HL-60 (cell line): ENCODE results near the gene KLHL40.
A peak's percentile ranks its signal among the peaks of the same experiment; 100 is the strongest.

Experiments used
- DNase-seq, 2 experiments: peaks; one replicate each; pipeline ENCODE4 v3.0.0-alpha.2; 2010 to 2020; ENCODE audit warnings: low read depth in 1 of 2, low spot score in 1 of 2
- H3K27ac ChIP-seq: fragments of 250-450 bp; sonication (Bioruptor Pico); replicated peaks from 2 replicates; pipeline ENCODE4 v1.5.1; 2020; ENCODE audit warnings: mild to moderate bottlenecking, moderate library complexity
- H3K27me3 ChIP-seq: fragments of 250-450 bp; sonication (Bioruptor Pico); 2 replicates; pipeline ENCODE4 v1.5.1; 2021; ENCODE audit warnings: mild to moderate bottlenecking, moderate library complexity; ENCODE audit not compliant: insufficient read depth, poor library complexity, severe bottlenecking
- H3K4me3 ChIP-seq: replicated peaks from 2 replicates; pipeline ENCODE4 v1.5.1; 2011; ENCODE audit warnings: mild to moderate bottlenecking, control low read depth, low read length; ENCODE audit not compliant: insufficient read depth
- GABPA ChIP-seq: IDR thresholded peaks from 2 replicates; pipeline ENCODE4 v1.6.1; 2012; ENCODE audit warnings: low read depth
- POLR2AphosphoS5 ChIP-seq: IDR thresholded peaks from 2 replicates; pipeline ENCODE4 v1.6.1; 2012; ENCODE audit warnings: low read depth
- SPI1 ChIP-seq: IDR thresholded peaks from 2 replicates; pipeline ENCODE4 v1.6.1; 2012; ENCODE audit warnings: low read depth, mild to moderate bottlenecking, borderline replicate concordance
- TF ChIP-seq, protein P1 (sequence below): IDR thresholded peaks from one replicate; pipeline ENCODE4 v1.5.1; 2011; ENCODE audit warnings: low read length, control low read depth, inconsistent platforms; ENCODE audit not compliant: insufficient read depth
- TF ChIP-seq, protein P2 (sequence below): IDR thresholded peaks from 2 replicates; pipeline ENCODE4 v1.6.1; 2012; ENCODE audit warnings: low read depth; ENCODE audit not compliant: insufficient replicate concordance

Gene KLHL40

DNA sequence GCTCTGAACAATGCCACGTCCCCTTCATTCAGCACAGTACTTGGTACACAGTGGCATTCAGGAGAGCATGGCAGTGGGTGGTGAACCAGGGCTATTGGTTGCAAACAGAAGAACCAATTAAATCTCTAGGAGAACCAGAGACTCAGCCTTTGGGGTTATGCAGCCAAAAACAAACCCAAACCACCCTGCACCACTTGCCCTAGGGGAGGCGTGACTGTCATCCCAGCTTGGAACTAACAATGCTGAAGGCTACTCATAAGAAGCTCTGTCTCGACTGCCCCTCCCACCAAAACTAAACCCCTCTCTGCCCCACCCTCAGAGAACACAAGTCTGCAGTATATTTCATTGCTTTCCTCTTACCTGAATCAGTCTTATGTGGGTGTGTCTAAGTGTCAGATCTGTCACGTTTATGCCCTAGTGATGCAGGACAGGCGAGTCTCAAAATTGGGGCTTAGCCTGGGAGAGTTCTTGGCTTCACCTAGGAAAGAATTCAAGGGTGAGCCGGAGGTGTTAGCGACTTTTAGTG is 15.2 kb upstream of the KLHL40 start:
- Histone ChIP-seq H3K4me3 (no peak overlapping the region), H3K27me3 (no peaks in the 10 kb centered on the region), H3K27ac (no peak overlapping the region)
- DNase-seq = no peak
- no peak for TF ChIP-seq SPI1
- no peak for TF ChIP-seq GABPA
- no peak for TF ChIP-seq POLR2AphosphoS5
- TF ChIP-seq, protein P1, sequence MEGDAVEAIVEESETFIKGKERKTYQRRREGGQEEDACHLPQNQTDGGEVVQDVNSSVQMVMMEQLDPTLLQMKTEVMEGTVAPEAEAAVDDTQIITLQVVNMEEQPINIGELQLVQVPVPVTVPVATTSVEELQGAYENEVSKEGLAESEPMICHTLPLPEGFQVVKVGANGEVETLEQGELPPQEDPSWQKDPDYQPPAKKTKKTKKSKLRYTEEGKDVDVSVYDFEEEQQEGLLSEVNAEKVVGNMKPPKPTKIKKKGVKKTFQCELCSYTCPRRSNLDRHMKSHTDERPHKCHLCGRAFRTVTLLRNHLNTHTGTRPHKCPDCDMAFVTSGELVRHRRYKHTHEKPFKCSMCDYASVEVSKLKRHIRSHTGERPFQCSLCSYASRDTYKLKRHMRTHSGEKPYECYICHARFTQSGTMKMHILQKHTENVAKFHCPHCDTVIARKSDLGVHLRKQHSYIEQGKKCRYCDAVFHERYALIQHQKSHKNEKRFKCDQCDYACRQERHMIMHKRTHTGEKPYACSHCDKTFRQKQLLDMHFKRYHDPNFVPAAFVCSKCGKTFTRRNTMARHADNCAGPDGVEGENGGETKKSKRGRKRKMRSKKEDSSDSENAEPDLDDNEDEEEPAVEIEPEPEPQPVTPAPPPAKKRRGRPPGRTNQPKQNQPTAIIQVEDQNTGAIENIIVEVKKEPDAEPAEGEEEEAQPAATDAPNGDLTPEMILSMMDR = no peak
- TF ChIP-seq, protein P2, sequence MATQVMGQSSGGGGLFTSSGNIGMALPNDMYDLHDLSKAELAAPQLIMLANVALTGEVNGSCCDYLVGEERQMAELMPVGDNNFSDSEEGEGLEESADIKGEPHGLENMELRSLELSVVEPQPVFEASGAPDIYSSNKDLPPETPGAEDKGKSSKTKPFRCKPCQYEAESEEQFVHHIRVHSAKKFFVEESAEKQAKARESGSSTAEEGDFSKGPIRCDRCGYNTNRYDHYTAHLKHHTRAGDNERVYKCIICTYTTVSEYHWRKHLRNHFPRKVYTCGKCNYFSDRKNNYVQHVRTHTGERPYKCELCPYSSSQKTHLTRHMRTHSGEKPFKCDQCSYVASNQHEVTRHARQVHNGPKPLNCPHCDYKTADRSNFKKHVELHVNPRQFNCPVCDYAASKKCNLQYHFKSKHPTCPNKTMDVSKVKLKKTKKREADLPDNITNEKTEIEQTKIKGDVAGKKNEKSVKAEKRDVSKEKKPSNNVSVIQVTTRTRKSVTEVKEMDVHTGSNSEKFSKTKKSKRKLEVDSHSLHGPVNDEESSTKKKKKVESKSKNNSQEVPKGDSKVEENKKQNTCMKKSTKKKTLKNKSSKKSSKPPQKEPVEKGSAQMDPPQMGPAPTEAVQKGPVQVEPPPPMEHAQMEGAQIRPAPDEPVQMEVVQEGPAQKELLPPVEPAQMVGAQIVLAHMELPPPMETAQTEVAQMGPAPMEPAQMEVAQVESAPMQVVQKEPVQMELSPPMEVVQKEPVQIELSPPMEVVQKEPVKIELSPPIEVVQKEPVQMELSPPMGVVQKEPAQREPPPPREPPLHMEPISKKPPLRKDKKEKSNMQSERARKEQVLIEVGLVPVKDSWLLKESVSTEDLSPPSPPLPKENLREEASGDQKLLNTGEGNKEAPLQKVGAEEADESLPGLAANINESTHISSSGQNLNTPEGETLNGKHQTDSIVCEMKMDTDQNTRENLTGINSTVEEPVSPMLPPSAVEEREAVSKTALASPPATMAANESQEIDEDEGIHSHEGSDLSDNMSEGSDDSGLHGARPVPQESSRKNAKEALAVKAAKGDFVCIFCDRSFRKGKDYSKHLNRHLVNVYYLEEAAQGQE = no peak

DNA sequence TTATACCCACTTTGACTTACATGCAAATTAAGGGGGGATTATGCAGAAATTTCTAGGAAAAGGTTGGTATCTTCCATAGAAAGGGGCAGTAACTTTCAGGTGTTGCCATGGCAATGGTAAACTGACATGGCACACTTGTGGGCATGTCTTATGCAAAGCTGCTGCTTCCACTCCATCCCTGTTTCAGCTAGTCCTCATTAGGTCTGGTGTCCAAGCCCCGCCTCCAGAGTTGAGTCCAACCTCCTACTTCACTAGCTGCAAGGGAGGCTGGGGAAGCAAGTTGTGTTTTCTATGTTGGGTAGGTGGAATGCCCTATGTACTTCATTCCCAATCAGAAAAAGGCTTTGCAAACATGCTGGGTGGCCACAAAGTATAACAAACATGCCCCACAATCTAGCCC is 14.7 kb upstream of the KLHL40 start:
- Histone ChIP-seq H3K27ac (no peak overlapping the region), H3K27me3 (no peaks in the 10 kb centered on the region), H3K4me3 (no peak overlapping the region)
- no peak for DNase-seq
- TF ChIP-seq POLR2AphosphoS5 (no peak), GABPA (no peak), SPI1 (no peak)
- TF ChIP-seq, protein P2 = no peak
- TF ChIP-seq, protein P1 = no peak

DNA sequence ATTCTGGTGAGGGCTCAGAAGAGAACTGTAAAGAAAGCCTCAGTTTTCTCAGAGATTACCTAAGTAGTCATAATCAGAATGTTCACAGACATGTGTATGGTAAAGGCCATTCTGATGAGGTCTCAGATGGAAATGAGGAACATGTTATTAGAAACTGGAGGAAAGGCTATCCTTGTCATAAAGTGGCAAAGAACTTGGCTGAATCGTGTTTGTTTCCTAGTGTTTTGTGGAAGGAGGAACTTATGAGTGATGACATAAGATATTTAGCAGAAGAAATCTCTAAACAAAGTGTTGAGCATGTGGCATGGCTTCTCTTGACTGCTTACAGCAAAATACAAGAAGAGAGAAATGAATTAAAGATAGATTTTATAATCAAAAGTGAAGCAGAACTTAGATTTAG is 12.8 kb upstream of the KLHL40 start:
- Histone ChIP-seq H3K27ac (no peak overlapping the region), H3K27me3 (no peaks in the 10 kb centered on the region), H3K4me3 (no peak overlapping the region)
- peak in 1 of 2 experiments; percentile 9 for DNase-seq
- TF ChIP-seq GABPA (no peak), SPI1 (no peak), POLR2AphosphoS5 (no peak)
- TF ChIP-seq, protein P1 = no peak
- TF ChIP-seq, protein P2 = no peak
